ENCODE results near the gene GLRB.

GRCh38 chr4:157080605-157081004 is 4.7 kb downstream of the GLRB start:
- TF ChIP-seq CTCF (IDR thresholded peaks at IDR 0.05) (no peak), POLR2A (IDR thresholded peaks at IDR 0.05) (no peak)

All from Peyer's patch (tissue), 4 donors.